OCI-M2 (cell line): ENCODE results near the gene NINL.
"Not testable (repeated sequence)": the region's sequence is repeated elsewhere in the genome, so short reads cannot be mapped to it uniquely, and the experiment has no call there.

Source experiments
- DNase-seq: peaks from one replicate; lab custom pipeline; 2025; ENCODE audit not compliant: unreplicated experiment; lab: John Stamatoyannopoulos, UW

The NINL gene

GRCh38 chr20:25553819-25554296, 31.5 kb downstream of the NINL start:
- no peak for DNase-seq

- DNase-seq: no peak
Observed at GRCh38 chr20:25552977-25553376, 32.4 kb downstream of the NINL start.

GRCh38 chr20:25551413-25552215, 33.7 kb downstream of the NINL start:
- no peak for DNase-seq

GRCh38 chr20:25550645-25551337, 34.5 kb downstream of the NINL start:
- DNase-seq: not testable (repeated sequence)

GRCh38 chr20:25549843-25550477, 35.4 kb downstream of the NINL start:
- no peak for DNase-seq

- DNase-seq: no peak
Observed at GRCh38 chr20:25549172-25549773, 36.1 kb downstream of the NINL start.

- no peak for DNase-seq
Observed at GRCh38 chr20:25548613-25549086, 36.7 kb downstream of the NINL start.

GRCh38 chr20:25547999-25548398, 37.3 kb downstream of the NINL start:
- DNase-seq: no peak

- DNase-seq: no peak
Observed at GRCh38 chr20:25547063-25547462, 38.3 kb downstream of the NINL start.

- DNase-seq: no peak
Observed at GRCh38 chr20:25546048-25546447, 39.3 kb downstream of the NINL start.

- no peak for DNase-seq
Observed at GRCh38 chr20:25545171-25545570, 40.2 kb downstream of the NINL start.

GRCh38 chr20:25544734-25545133, 40.6 kb downstream of the NINL start:
- DNase-seq: no peak

- no peak for DNase-seq
Observed at GRCh38 chr20:25544311-25544710, 41.0 kb downstream of the NINL start.

- no peak for DNase-seq
Observed at GRCh38 chr20:25543068-25543467, 42.3 kb downstream of the NINL start.

- no peak for DNase-seq
Observed at GRCh38 chr20:25541676-25542075, 43.7 kb downstream of the NINL start.

- no peak for DNase-seq
Observed at GRCh38 chr20:25539742-25540672, 45.3 kb downstream of the NINL start.

- no peak for DNase-seq
Observed at GRCh38 chr20:25538838-25539665, 46.3 kb downstream of the NINL start.

- no peak for DNase-seq
Observed at GRCh38 chr20:25537890-25538289, 47.4 kb downstream of the NINL start.

- DNase-seq: no peak
Observed at GRCh38 chr20:25535762-25536161, 49.6 kb downstream of the NINL start.
